Uterus (tissue), 2 donors: ENCODE results near the gene RPS13.

ENCODE experiments used
- CTCF ChIP-seq, 4 experiments: fragments of 200-600 bp in 2 of 4; fragments of 450-650 bp in 2 of 4; sonication (generic) in 2 of 4; IDR thresholded peaks; one replicate each; pipeline ENCODE4 v1.5.1; 2016 to 2019; ENCODE audit warnings: antibody characterized with exemption in 4 of 4, mild to moderate bottlenecking in 2 of 4, moderate library complexity in 1 of 4
- POLR2A ChIP-seq, 2 donors: fragments of 450-650 bp; IDR thresholded peaks; one replicate each; pipeline ENCODE4 v1.6.1; 2016; ENCODE audit warnings: antibody characterized with exemption in 2 of 2, mild to moderate bottlenecking in 1 of 2, moderate library complexity in 1 of 2

GRCh38 chr11:17117262-17117661, 39.8 kb upstream of the RPS13 start:
- TF ChIP-seq CTCF (IDR thresholded peaks at IDR 0.05) (no peak), POLR2A (IDR thresholded peaks at IDR 0.05) (no peak)
